Stimulated activated CD8-positive, alpha-beta memory T cell treated with anti-CD3 and anti-CD28 coated beads, Interleukin-2, amount 100 ng/mL, for 1 hour (primary cell): ENCODE data around the gene CSF1R.

ENCODE experiments used
- DNase-seq, 2 donors: peaks; one replicate each; pipeline ENCODE4 v3.0.0-alpha.2; 2020; ENCODE audit warnings: low read depth in 2 of 2

Gene CSF1R

DNA sequence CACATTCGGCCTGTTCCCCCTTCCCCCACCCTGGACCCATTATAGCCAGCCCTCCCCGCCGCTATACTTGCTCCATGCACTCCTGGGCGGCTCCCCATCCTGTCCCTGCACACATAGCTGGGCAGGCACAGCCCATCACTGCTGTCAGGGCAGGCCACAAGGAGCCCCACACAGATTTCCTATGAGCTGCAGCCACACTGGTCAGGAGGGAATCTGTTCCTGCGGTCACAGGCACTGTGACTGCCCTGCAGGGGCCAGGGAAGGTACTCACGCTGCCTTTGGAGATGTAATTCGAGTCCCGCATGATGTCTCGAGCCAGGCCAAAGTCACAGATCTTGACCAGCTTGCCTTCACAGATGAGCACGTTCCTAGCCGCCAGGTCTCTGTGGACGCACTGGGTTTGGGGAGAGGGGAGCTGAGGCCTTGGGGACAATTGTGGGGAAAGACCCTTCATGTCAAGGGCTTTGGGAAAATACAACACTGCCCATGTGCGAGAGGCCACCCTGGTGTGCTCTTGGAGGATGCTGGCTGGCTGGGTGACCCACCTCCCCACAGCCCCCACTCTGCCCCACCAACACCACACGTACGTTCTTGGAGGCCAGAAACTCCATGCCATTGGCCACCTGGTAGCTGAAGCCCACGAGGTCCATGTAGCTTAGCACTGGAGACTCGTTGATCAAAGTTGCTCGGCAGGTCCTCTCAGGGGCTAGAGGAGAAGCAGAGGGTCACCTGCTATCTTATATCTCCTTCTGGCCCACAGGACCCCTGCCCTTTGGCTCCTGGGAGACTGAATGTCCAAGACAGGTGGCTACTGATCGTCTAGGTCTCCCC is 34.5 kb upstream of the CSF1R start:
- no peak for DNase-seq

DNA sequence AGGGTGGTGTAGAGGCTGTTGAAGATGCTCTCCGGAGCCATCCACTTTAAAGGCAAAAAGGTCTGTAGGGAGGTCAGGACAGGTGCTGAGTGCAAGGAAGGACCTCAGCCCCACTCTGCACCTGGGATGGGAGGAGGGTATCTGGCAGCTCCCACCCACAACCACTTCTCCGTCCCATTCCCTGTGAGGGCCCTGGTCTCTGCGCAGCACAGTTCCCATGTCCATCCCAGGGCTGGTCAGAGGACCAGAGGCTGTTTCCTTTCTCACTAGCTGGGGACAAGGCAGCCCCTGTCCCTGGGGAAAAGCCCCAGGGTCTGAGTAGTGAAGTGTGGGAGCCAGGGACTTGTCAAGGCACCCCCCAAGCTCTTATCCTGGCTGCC is 33.7 kb upstream of the CSF1R start:
- DNase-seq: no peak

DNA sequence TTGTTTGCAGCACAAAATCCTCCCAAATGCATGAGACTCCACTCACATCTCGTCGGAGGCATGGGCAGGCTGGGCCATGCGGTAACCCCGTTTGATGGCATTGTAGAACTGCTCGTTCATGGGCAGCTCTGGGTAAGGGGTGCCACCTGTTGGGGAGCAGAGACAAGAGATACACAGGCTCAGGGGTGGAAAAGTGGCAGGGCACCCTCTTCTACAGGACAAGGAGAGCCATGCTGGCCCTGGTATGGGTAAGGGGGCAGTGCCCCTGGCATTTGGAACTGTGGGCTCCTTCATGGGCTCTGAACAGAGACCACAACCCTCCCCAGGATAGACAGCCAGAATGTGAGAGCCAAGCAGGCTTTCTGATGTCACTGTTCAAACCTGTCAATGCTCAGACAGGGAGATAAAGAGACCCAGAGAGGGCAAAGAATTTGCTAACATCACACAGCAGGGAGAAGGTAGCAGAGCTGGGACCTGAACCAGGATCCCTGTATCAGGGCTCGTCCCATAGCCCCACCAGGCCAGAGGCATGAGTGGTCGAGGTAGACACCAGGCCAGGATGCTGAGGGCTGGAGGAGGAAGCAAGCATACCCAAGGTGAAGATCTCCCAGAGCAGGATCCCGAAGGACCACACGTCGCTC is 33.2 kb upstream of the CSF1R start:
- no peak for DNase-seq

DNA sequence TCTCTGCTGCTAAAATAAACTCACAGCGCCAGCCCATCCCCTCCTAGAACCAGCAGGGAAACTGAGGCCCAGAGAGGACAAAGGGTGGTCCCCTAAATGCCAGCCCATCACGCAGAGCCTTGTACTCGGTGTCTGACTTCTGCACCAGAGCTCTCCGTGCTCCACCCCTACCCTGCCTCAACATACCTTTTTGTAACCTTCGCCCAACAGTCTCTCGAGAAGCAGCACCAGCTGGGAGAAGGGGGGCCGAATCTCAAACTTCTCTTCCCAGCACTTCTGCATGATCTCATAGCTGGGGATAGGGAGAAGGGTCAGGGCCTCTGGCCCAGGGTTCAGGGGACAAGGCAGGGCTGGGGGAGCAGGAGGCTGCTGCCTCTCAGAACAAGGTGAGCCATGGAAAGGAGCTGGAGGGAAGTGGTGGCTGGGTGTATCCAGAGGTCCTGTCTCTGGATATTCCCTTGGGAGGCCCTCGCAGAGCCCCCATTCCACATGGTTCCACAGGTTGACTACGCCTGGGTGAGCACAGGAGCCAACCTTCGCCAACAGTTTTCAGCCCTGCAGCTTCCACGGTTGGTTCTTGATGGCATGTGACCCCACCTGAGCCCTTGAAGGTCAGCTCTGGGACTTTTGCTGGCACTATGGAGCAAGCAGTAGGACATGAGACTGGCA is 32.3 kb upstream of the CSF1R start:
- no peak for DNase-seq

DNA sequence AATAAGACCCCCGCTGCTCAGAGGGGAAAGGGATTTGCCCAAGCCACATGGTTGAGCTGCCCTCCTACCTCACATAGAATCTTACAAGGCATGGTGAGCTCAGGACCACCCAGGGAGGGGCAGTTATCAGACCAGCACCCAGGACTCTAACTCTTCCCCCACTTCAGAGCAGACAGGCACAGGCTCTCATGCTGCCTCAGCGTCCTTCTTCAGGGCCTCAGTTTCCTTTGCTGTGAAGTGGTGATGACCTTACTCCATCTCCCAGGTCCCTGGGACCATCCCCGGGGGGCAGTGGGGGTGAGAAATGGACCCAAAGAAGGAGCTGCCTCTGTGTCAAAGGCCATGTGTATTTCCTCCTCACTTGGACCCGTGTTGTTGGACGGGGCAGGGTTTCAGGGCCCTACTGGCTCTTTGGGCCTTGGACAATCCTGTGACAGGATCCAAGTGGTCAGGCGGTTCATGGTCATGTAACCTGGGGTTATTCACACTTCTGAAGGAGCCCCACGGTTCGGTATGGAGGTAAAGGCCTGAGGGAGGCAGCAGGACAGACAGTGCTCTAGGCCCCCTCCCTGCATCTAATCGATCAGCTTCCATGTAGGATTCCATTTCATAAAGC is 31.7 kb upstream of the CSF1R start:
- DNase-seq: no peak

DNA sequence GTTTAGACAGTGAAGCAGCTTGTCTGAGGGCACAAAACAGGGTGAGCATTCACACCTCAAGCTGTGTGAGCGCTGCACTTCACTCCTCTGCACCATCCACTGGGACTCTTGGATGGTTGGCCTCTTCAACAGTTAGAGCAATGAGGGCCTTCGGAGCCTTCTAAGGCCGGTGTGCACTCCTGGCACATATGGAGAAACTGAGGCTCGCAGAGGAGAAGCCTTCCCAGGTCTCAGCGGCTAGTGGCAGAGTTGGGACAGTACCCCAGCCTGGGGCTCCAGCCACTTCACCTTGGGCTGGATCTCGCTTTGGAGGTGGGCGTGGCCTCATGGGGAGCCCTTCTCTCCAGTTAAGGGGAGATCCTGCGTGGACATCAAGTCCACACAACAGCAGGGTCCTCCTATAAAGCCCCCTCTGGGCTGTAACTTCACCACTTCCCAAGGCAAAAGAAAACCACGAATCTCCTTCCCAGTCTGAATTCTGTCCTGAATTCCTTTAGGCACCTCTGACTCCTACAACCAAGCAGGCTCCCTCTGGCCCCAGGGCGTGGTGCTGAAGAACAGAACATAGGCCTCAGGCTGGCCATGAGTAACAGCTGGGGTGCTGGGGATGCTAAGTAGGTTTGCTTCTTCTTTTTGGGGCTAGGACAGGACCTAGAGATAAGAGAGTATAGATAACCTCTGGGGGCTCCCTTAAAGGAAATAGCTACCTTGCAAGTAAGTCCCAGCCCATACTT is 30.5 kb upstream of the CSF1R start:
- DNase-seq: no peak

DNA sequence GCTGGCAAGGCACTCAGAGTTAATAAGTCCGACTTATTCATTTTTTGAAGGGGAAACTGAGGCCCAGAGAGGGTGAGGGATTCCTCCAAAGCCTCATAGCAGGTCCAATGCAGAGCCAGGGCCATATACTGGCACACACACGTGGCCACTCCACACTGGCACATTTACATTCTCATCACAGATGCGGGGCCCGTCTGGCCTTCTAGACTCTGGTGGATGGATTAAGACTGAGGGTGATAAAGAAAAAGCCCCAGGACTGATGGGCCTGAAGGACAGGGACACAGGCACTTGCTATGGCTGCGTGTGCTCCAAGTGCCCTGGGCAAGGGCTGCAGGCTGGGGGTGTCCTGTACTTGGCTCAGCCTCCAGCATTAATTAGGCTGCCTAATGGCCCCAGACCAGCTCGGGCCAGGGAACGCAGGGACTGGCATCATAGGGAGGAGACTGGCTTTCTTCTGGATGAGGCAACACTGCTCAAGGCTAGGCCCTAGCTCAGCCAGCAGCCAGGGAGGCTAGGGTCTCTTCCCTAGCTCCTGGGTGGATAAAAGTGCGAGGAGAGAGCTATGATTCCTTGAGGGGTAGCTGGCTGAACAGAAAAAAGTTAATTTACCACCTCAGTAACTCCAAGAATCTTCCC is 28.5 kb upstream of the CSF1R start:
- no peak for DNase-seq

DNA sequence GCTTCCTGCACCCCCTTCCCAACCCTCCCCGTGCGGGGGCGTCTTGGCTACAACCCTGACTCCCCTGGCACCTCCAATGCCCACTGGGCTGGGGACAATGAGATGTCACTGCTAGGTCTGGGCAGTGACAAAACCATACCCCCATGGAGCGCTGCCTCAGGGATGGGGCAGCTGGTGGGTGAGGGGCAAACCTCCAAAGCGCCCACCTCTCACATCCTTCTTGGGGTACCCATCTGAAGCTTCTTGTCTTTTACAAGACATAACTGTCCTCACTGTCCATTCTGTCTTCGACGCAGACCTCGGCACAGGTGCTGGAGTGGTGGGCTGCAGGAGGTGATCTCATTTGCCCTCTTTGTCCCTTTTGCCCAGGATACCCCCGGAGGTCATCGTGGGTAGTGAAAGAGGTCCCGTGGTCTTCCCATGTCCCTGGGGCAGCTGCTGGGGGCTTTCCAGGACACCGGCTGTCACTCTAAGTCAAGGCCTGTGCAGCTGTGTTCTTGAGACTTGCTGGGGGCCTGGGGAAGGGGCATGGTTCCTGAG is 27.8 kb upstream of the CSF1R start:
- DNase-seq: no peak

DNA sequence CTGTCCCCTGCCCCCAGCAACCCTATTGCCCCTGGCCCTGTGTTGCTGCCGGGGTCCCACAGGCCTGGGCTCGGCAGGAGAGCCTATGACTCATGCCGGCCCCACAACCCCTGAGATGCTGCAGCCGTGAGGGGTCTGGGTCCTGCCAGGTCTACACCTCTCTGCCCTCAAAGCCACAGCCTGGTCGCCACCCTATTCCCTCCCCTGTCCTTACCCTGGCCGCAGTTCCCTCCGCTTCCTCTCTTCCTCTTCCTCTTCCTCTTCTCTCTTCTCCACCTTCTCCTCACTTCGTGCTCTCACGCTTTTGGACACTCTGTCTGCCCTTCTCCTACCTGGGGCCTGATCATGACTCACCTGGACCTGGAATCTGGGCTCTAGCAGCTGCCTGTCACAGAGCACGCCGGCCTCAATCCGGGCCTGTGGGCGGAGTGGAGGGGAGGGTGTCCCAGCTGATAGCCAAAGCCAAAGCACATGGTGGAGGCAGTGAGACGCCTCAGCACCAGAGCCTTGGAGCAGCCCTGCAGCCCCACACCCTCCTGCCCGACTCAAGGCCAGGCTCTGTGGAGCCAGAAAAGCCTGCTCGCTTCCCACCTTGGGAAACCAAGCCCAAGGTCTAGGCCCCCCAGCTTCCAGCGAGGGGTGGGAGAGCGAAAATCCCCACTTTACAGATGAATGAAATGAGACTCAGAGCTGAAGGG is 26.8 kb upstream of the CSF1R start:
- no peak for DNase-seq

DNA sequence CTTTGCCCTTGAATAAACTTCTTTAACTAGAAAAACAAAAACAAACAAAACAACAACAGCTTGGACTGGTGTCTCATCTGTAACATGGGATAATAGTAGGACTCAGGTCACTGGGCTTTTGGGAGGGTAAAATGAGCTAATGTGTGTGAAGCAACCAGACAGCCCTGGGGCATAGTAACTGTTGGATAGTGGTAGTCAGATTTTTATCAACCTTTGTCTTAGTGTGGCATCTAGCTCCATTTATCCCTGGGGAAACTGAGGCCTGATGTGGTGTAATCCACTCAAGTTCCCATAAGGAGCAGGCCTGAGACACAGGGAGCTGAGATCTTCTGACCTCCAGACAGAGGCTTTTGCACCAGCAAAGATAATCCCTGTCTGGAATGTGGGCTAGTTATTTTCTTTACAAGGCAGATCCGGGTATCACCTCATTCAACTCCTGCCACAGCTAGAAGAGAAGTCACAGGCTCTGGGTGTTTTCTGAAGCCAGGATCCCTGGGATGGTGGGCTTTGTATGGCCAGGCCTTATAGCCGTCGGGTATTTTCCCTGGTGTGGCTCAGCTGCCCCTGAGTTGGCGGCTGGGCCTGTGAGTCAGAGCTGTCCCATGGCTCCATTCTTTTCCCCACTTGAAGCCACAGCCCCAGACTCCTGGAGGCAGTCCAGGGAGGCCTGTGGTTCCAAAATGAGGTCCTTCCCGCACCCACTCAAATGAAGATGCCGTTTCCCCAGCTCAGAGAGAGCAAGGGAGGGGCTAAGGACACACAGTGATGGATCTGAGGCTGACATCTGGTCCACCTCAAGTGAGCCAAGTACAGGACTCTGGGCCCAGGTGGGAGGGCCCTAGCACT is 26.1 kb upstream of the CSF1R start:
- no peak for DNase-seq

DNA sequence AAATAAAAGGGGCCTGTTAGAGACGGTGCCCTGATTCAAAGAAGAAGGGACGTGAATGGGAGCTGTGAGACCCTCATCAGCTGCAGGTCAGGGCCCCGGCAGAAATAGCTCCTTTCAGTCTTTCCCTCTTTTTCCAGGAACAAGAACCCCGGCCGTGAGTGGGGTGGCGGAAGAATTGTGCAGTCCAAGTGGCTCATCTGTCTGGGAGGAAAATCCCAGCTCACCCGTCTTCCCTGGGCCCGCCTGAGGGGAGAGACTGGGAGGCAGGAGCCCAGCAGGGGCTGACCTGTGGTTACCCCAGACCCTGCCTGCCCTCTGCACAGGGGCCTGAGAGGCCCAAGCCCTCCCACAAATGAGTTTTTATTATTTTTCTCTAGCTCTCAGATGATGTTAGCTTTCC is 24.8 kb upstream of the CSF1R start:
- DNase-seq: no peak

DNA sequence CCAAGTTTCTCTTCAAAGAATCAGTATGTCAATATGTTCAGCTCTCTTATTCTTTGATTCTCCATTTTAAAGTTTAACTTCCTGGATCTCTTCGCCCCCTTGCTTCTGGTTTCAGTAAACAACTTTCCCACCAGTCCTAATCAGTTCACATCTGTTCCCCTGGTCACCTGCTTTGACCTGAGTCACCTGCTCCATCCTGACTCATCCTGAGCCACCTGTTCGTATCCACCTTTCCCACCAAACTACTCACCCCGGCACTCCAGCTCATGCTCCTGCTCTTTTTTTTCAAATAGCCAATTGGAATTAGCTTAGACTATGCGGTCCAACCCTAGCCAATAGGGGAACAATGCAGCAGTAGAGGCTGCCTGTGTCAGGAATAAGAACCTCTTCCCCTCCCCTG is 23.6 kb upstream of the CSF1R start:
- no peak for DNase-seq

DNA sequence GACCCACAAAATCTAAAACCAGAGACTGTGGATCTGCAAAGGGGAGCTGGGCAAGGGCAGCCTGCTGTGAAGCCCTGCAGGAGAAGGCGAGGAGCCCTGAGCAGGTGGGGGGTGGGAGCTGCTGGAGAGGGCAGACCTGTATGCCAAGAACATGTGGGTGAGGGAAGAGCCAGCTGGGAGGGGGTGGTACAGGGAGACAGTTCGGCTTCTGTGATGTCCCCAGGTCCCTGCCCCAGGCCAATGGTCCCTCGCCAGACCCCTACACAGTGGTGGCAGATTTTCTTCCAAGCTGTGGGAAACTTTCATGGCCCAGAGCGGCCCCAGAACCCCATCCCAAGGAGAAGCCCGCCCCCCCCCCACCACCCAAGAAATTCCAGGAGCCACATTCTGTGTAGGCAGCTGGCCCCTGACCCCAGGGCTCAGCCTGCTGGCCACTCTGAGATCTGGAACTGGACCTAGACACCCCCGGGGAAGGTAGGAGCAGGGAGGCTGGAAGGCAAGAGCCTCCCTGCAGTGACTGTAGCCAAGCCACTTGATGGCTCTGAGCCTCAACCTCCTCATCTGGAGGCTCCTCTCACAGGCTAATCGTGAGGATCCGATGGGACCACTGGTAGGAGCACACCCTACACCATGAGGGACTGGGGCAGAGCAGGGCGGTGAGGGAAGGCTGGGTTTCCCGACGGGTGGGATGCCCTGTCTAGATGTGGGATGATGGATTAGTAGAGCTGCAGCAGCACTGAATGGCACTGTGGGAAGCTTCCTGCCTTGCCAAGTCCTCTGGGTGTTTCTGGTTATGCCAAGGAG is 22.6 kb upstream of the CSF1R start:
- DNase-seq: no peak

DNA sequence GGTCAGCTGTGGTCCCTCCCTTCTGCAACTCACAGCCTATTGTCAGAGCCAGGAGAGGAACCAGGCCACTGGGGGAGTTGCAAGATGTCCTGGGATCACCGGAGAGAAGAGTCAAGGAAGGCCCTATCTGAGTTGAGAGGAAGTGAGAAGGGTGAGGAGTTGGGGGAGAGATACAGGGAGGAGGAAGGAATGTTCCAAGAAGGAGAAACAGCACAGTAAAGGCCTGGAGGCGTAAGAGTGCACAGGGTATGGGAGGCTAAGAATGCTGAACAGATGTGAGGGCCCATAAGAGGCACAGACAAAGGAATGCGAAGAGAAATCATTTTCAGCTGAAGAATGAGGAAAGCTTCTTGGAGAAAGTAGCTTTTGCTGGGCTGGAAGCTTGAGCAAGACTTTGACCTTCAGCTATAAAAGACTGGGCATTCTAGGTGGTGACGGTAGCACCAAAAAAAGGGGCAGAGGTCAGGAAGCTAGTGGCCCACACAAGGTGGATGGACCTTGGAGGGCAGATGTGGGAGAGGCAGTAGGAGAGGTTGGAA is 21.6 kb upstream of the CSF1R start:
- DNase-seq: no peak

DNA sequence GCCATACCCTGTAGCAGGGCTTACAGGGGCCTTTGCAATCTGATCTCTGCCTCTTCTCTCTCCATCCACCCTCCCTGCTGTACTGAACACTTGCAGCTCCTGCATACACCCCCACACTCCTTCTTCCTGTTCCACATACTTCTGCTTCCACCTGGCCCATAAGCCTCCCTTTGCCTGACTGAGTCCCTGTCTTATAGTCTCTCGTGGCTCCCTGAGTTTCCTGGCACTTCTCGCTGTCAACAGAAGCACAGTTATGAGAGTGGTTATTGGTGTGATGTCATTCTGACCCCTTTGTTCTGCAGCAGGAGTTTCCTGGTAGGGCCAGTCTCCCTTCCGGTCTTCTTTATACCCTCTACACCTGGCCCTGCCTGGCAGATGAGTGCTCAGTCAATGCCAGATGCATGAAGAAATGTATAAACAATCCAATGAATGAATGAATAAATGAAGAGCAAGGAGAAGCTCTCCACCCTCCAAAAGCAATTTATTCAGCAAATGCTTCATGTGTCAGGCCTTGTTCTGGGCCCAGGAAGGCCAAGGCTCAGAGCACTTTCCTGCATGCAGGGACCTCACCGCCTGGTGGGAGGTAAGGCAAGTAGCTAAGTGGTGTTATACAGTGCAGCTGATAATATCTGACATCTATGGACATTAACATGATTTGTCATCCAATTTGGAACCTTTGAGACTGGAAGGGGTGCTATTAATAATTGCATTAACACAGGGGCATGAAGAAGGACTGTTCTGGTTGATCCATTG is 20.5 kb upstream of the CSF1R start:
- DNase-seq: no peak

DNA sequence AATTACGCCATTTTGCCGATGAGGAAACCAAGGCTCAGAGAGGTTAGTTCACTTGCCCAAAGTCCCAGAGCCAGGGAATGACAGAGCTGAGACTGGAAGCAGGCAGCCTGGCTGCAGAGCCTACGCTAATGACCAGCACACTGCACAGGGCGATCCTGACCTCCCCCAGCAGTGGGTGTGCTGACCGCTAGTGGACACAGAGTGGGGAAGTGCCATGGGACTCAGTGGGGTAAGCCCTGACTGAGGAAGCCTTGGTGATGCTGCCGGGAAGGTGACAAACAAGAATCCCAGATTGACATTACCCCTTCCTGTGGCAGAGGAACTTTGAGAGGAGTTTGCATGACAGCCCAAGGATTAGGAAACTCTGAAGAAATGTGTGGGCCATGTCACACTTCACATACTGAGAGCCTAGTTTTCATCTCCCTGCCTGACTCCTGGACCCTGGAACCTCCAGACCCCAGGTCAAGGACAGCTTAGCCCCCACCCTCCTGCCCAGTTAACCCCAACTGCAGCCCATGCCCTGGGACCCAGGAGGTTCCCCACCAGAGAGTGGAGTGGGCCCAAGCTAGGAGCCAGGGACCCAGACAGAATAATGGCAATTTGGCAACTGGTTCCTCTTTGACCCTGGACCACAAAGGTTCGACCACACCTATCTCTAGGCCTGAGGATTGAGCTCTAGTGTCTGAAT is 19.7 kb upstream of the CSF1R start:
- no peak for DNase-seq

DNA sequence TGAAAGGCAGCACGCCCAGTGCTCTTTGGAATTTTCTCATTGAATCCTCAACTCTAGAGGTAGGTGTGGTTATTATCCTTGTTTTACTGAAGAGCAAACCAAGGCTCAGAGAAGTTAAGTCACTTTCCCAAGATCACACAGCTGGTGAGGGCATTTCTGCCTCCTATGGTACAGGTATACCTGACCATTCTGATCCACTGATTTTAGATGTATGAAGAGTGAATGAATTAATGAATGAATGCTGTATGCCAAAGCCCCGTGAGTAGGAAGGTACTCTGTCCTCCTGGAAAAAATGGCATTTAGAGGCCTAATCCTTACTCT is 18.2 kb upstream of the CSF1R start:
- no peak for DNase-seq
